Glutamatergic neuron (in vitro differentiated cells): ENCODE measurements around the gene OR56B1. TPM values are rescaled to one million over a fixed set of nuclear protein-coding genes. Genes with fewer than 3 reads are reported as not detected.
"Not testable (repeated sequence)": the region's sequence is repeated elsewhere in the genome, so short reads cannot be mapped to it uniquely, and the experiment has no call there.

ENCODE experiments used
- DNase-seq: peaks from one replicate; pipeline ENCODE4 v3.0.0; 2022
- H3K27ac Mint-ChIP-seq: one replicate; pipeline ENCODE4 v1.8.0; 2020; ENCODE audit warnings: mild to moderate bottlenecking, mixed read lengths, inconsistent platforms; ENCODE audit not compliant: unreplicated experiment
- H3K27me3 Mint-ChIP-seq: one replicate; pipeline ENCODE4 v1.8.0; 2020; ENCODE audit warnings: mild to moderate bottlenecking, moderate library complexity, mixed read lengths, inconsistent platforms; ENCODE audit not compliant: unreplicated experiment
- H3K36me3 Mint-ChIP-seq: one replicate; pipeline ENCODE4 v1.8.0; 2020; ENCODE audit warnings: mild to moderate bottlenecking, mixed read lengths, inconsistent platforms; ENCODE audit not compliant: unreplicated experiment
- H3K4me1 Mint-ChIP-seq: one replicate; pipeline ENCODE4 v1.8.0; 2020; ENCODE audit warnings: mild to moderate bottlenecking, low read depth, mixed read lengths, inconsistent platforms; ENCODE audit not compliant: unreplicated experiment
- H3K4me3 Mint-ChIP-seq: one replicate; pipeline ENCODE4 v1.8.0; 2020; ENCODE audit warnings: mild to moderate bottlenecking, mixed read lengths, inconsistent platforms; ENCODE audit not compliant: unreplicated experiment
- H3K9me3 Mint-ChIP-seq: one replicate; pipeline ENCODE4 v1.8.0; 2020; ENCODE audit warnings: mild to moderate bottlenecking, moderate library complexity, mixed read lengths, inconsistent platforms; ENCODE audit not compliant: unreplicated experiment
- CTCF ChIP-seq: fragments of 200-600 bp; sonication (generic); IDR thresholded peaks from one replicate; pipeline ENCODE4 v1.5.0; 2021; ENCODE audit not compliant: partially characterized antibody, unreplicated experiment
- long read RNA-seq: library from polyadenylated mRNA; unstranded; transcript quantifications from one replicate; pipeline ENCODE4 v2.0.0, GENCODE V29; 2020; ENCODE audit not compliant: unreplicated experiment
- total RNA-seq: library from RNA; stranded (reverse); fragmentation: NEBNext Ultra II Directional; extraction: Animal tissue kit (Norgen Biotek cat#: 25700); gene quantifications from one replicate; pipeline ENCODE4 v1.2.1, GENCODE V29; 2021; ENCODE audit not compliant: unreplicated experiment

Gene OR56B1
- not detected for total RNA-seq
- long read RNA-seq, result 0 reads

- H3K27ac Mint-ChIP-seq, result no peak within 1 kb of the TSS
- H3K4me3 Mint-ChIP-seq, result no peak within 1 kb of the TSS
- H3K27me3 Mint-ChIP-seq, result peaks cover 2% of the 10 kb centered on the region
- H3K36me3 Mint-ChIP-seq, result peaks cover 14% of the 10 kb centered on the region
- H3K4me1 Mint-ChIP-seq, result no peaks in the 10 kb centered on the region
- peaks cover under 1% of the 10 kb centered on the region for H3K9me3 Mint-ChIP-seq
- DNase-seq, result no peak
- no peak for TF ChIP-seq CTCF
Observed at GRCh38 chr11:5736396-5736795, at the start of gene OR56B1. OR56B1 (plus strand) TSS chr11:5736448; CDS start chr11:5736517, 69 bp downstream.

GRCh38 chr11:5688482-5688881, 47.8 kb upstream of the OR56B1 start:
- Mint-ChIP-seq H3K4me1 (peaks cover 1% of the 10 kb centered on the region), H3K36me3 (no peaks in the 10 kb centered on the region), H3K27ac (no peak overlapping the region), H3K4me3 (no peak overlapping the region), H3K9me3 (no peaks in the 10 kb centered on the region), H3K27me3 (no peaks in the 10 kb centered on the region)
- TF ChIP-seq CTCF, result no peak
- no peak for DNase-seq

GRCh38 chr11:5689551-5689983, 46.7 kb upstream of the OR56B1 start, which contains the start of gene TRIM22:
TRIM22 (plus strand) TSS chr11:5689790; CDS start chr11:5696233, 6,443 bp downstream.
- Mint-ChIP-seq H3K27ac (peak within 1 kb of the TSS; percentile 13), H3K9me3 (no peaks in the 10 kb centered on the region), H3K27me3 (no peaks in the 10 kb centered on the region), H3K4me1 (no peaks in the 10 kb centered on the region), H3K36me3 (no peaks in the 10 kb centered on the region), H3K4me3 (peak within 1 kb of the TSS; percentile 27)
- DNase-seq, result no peak
- no peak for TF ChIP-seq CTCF

- no peak for DNase-seq
- Mint-ChIP-seq H3K27me3 (no peaks in the 10 kb centered on the region), H3K9me3 (no peaks in the 10 kb centered on the region), H3K36me3 (no peaks in the 10 kb centered on the region), H3K4me3 (no peak overlapping the region), H3K4me1 (no peaks in the 10 kb centered on the region), H3K27ac (no peak overlapping the region)
- TF ChIP-seq CTCF, result no peak
Observed at GRCh38 chr11:5690216-5690615, 46.0 kb upstream of the OR56B1 start.

- H3K4me3 Mint-ChIP-seq, result no peak overlapping the region
- DNase-seq, result no peak
- H3K4me1 Mint-ChIP-seq, result no peaks in the 10 kb centered on the region
- no peaks in the 10 kb centered on the region for H3K9me3 Mint-ChIP-seq
- no peak for TF ChIP-seq CTCF
- no peaks in the 10 kb centered on the region for H3K36me3 Mint-ChIP-seq
- no peaks in the 10 kb centered on the region for H3K27me3 Mint-ChIP-seq
- H3K27ac Mint-ChIP-seq, result no peak overlapping the region
Observed at GRCh38 chr11:5690736-5691135, 45.5 kb upstream of the OR56B1 start.

GRCh38 chr11:5691238-5691963, 44.8 kb upstream of the OR56B1 start:
- not testable (repeated sequence) for DNase-seq, H3K4me3 Mint-ChIP-seq, H3K27me3 Mint-ChIP-seq, H3K4me1 Mint-ChIP-seq, H3K27ac Mint-ChIP-seq, H3K9me3 Mint-ChIP-seq, H3K36me3 Mint-ChIP-seq
